ENCODE data around the gene ELFN2.
A peak's percentile ranks its signal among the peaks of the same experiment; 100 is the strongest.

ELFN2 gene

DNA sequence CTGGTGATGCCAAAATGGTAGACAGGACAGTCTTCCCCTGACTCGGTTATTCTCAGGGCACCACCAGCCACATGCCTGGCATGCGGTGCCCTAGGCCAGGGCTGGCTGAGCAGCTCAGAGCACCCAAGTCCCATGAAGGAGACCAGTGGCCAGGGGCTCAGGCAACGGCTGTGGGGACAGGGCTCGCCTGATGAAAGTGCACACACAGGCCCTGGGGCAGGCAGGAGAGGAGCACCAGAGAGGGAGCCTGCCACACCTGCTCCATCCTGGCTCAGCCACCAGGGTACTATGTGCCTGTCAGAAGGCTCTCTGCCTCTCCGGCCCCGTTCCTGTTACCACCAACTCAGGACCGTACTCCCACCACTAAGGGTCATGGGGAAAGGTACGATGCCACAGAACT is 12.1 kb downstream of the ELFN2 start:
- no CpG with 5 or more reads among the region's 8 CpGs for WGBS, 2 donors (ENCODE audit: extremely low coverage in 2 of 2, insufficient read length in 2 of 2, insufficient replicate concordance in 1 of 2)
- Histone ChIP-seq H2AK5ac (ENCODE audit: low read depth, low read length) (no peak overlapping the region), H3K36me3 (replicated peaks in 1 of 2; ENCODE audit: control insufficient read depth in 2 of 2, insufficient read depth in 2 of 2, low read length in 2 of 2) (no peaks in the 10 kb centered on the region), H3K27ac (replicated peaks; ENCODE audit: low read length) (no peak overlapping the region), H4K91ac (ENCODE audit: low read depth, low read length, poor library complexity) (no peak overlapping the region), H3K23ac (ENCODE audit: low read depth, low read length, poor library complexity) (no peak overlapping the region), H3K9ac (ENCODE audit: low read depth, low read length, poor library complexity) (no peak overlapping the region), H3K9me3 (replicated peaks in 1 of 2; ENCODE audit: control insufficient read depth in 2 of 2, insufficient read depth in 1 of 2, low read depth in 1 of 2, low read length in 2 of 2) (no peaks in the 10 kb centered on the region), H3K18ac (ENCODE audit: low read length) (peak overlapping the region; percentile 23), H3K4me3 (ENCODE audit: low read length in 2 of 2) (no peak overlapping the region), H3K27me3 (ENCODE audit: control insufficient read depth in 3 of 3, insufficient read depth in 3 of 3, low read depth in 1 of 3, low read length in 3 of 3) (peaks cover 2 to 82% (median 14%) of the 10 kb centered on the region in 3 experiments), H3K4me2 (ENCODE audit: insufficient read depth, low read length, poor library complexity, severe bottlenecking) (no peak overlapping the region), H3K4me1 (ENCODE audit: control insufficient read depth in 2 of 2, insufficient read depth in 1 of 2, low read depth in 1 of 2, low read length in 2 of 2) (peaks cover 18 to 21% of the 10 kb centered on the region in 2 donors), H3K79me1 (ENCODE audit: low read depth, low read length) (no peaks in the 10 kb centered on the region), H2AFZ (ENCODE audit: low read length) (no peak overlapping the region), H3K4ac (ENCODE audit: low read length) (no peak overlapping the region), H2BK12ac (ENCODE audit: low read length) (no peak overlapping the region), H2BK15ac (ENCODE audit: low read length) (no peak overlapping the region), H2BK5ac (ENCODE audit: low read length) (no peak overlapping the region), H4K8ac (ENCODE audit: low read depth, low read length) (no peak overlapping the region), H3K14ac (ENCODE audit: low read length) (no peak overlapping the region), H2BK120ac (ENCODE audit: low read depth, low read length) (no peak overlapping the region)
- no peak for DNase-seq (ENCODE audit: low spot score)

DNA sequence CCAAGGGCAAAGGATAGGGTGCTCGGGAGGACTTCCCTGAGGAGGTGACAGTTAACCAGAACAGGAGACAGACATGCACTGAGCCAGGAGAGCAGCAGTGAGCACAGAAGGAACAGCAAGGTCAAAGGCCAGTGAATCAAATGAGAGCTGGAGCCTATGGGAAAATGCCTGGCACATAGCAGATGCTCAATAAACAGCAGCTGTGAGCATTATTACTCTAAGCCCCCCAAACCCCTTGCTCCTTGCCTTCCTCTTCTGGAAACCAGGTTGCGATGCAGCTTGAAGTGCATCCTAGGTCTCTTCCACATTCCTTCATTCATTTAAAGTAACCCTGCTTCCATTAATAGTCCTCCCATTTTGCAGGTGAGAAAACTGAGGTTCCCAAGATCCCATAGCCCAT is 13.0 kb downstream of the ELFN2 start:
- no peak overlapping the region for H3K27ac ChIP-seq (replicated peaks; ENCODE audit: low read length)
- H3K27me3 ChIP-seq (ENCODE audit: control insufficient read depth in 3 of 3, insufficient read depth in 3 of 3, low read depth in 1 of 3, low read length in 3 of 3), result peaks cover 0 to 84% (median 8%) of the 10 kb centered on the region in 3 experiments
- no peaks in the 10 kb centered on the region for H3K9me3 ChIP-seq (replicated peaks in 1 of 2; ENCODE audit: control insufficient read depth in 2 of 2, insufficient read depth in 1 of 2, low read depth in 1 of 2, low read length in 2 of 2)
- no peak overlapping the region for H3K4me2 ChIP-seq (ENCODE audit: insufficient read depth, low read length, poor library complexity, severe bottlenecking)
- H2BK5ac ChIP-seq (ENCODE audit: low read length), result no peak overlapping the region
- no peak overlapping the region for H2AK5ac ChIP-seq (ENCODE audit: low read depth, low read length)
- no peak overlapping the region for H3K14ac ChIP-seq (ENCODE audit: low read length)
- no peak overlapping the region for H3K4ac ChIP-seq (ENCODE audit: low read length)
- no peak overlapping the region for H2BK15ac ChIP-seq (ENCODE audit: low read length)
- H2BK120ac ChIP-seq (ENCODE audit: low read depth, low read length), result no peak overlapping the region
- no peak overlapping the region for H2BK12ac ChIP-seq (ENCODE audit: low read length)
- no peak for DNase-seq (ENCODE audit: low spot score)
- H3K23ac ChIP-seq (ENCODE audit: low read depth, low read length, poor library complexity), result no peak overlapping the region
- no peak overlapping the region for H4K91ac ChIP-seq (ENCODE audit: low read depth, low read length, poor library complexity)
- H3K4me1 ChIP-seq (ENCODE audit: control insufficient read depth in 2 of 2, insufficient read depth in 1 of 2, low read depth in 1 of 2, low read length in 2 of 2), result peaks cover 17 to 19% of the 10 kb centered on the region in 2 donors
- no peak overlapping the region for H2AFZ ChIP-seq (ENCODE audit: low read length)
- no peak overlapping the region for H4K8ac ChIP-seq (ENCODE audit: low read depth, low read length)
- H3K4me3 ChIP-seq (ENCODE audit: low read length in 2 of 2), result no peak overlapping the region
- H3K36me3 ChIP-seq (replicated peaks in 1 of 2; ENCODE audit: control insufficient read depth in 2 of 2, insufficient read depth in 2 of 2, low read length in 2 of 2), result no peaks in the 10 kb centered on the region
- no peaks in the 10 kb centered on the region for H3K79me1 ChIP-seq (ENCODE audit: low read depth, low read length)
- H3K18ac ChIP-seq (ENCODE audit: low read length), result no peak overlapping the region
- no peak overlapping the region for H3K9ac ChIP-seq (ENCODE audit: low read depth, low read length, poor library complexity)
- WGBS, 2 donors (ENCODE audit: extremely low coverage in 2 of 2, insufficient read length in 2 of 2, insufficient replicate concordance in 1 of 2), result no CpG with 5 or more reads among the region's 2 CpGs

DNA sequence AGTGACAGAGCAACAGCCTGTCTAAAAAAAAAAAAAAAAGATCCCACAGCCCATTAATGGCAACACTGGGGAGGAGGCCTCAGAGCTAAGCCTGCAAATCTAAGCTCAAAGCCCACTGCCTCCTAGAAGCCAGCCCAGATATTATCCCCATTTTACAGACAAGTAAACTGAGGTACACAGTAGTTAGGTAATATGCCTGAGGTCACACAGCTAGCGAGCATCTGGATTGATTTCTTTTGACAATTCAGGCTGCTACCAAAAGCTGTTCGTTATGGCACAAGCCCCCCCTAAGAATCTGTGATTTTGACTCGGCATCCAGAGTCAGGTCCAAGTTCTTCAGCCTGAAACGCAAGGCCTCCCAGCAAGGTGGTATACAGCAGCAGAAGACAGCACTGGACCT is 13.7 kb downstream of the ELFN2 start:
- Histone ChIP-seq H3K4ac (ENCODE audit: low read length) (no peak overlapping the region), H3K23ac (ENCODE audit: low read depth, low read length, poor library complexity) (no peak overlapping the region), H3K14ac (ENCODE audit: low read length) (no peak overlapping the region), H2BK120ac (ENCODE audit: low read depth, low read length) (no peak overlapping the region), H4K91ac (ENCODE audit: low read depth, low read length, poor library complexity) (no peak overlapping the region), H4K8ac (ENCODE audit: low read depth, low read length) (no peak overlapping the region), H3K4me3 (ENCODE audit: low read length in 2 of 2) (no peak overlapping the region), H2BK12ac (ENCODE audit: low read length) (no peak overlapping the region), H3K36me3 (replicated peaks in 1 of 2; ENCODE audit: control insufficient read depth in 2 of 2, insufficient read depth in 2 of 2, low read length in 2 of 2) (no peaks in the 10 kb centered on the region), H3K4me1 (ENCODE audit: control insufficient read depth in 2 of 2, insufficient read depth in 1 of 2, low read depth in 1 of 2, low read length in 2 of 2) (peaks cover 16 to 18% of the 10 kb centered on the region in 2 donors), H3K9ac (ENCODE audit: low read depth, low read length, poor library complexity) (no peak overlapping the region), H3K18ac (ENCODE audit: low read length) (no peak overlapping the region), H2BK5ac (ENCODE audit: low read length) (no peak overlapping the region), H2AK5ac (ENCODE audit: low read depth, low read length) (no peak overlapping the region), H3K9me3 (replicated peaks in 1 of 2; ENCODE audit: control insufficient read depth in 2 of 2, insufficient read depth in 1 of 2, low read depth in 1 of 2, low read length in 2 of 2) (no peaks in the 10 kb centered on the region), H3K79me1 (ENCODE audit: low read depth, low read length) (no peaks in the 10 kb centered on the region), H2BK15ac (ENCODE audit: low read length) (no peak overlapping the region), H2AFZ (ENCODE audit: low read length) (no peak overlapping the region), H3K27me3 (ENCODE audit: control insufficient read depth in 3 of 3, insufficient read depth in 3 of 3, low read depth in 1 of 3, low read length in 3 of 3) (peaks cover 0 to 84% (median under 1%) of the 10 kb centered on the region in 3 experiments), H3K27ac (replicated peaks; ENCODE audit: low read length) (no peak overlapping the region), H3K4me2 (ENCODE audit: insufficient read depth, low read length, poor library complexity, severe bottlenecking) (no peak overlapping the region)
- DNase-seq (ENCODE audit: low spot score), result no peak
- WGBS, 2 donors (ENCODE audit: extremely low coverage in 2 of 2, insufficient read length in 2 of 2, insufficient replicate concordance in 1 of 2), result no CpG with 5 or more reads among the region's 4 CpGs

DNA sequence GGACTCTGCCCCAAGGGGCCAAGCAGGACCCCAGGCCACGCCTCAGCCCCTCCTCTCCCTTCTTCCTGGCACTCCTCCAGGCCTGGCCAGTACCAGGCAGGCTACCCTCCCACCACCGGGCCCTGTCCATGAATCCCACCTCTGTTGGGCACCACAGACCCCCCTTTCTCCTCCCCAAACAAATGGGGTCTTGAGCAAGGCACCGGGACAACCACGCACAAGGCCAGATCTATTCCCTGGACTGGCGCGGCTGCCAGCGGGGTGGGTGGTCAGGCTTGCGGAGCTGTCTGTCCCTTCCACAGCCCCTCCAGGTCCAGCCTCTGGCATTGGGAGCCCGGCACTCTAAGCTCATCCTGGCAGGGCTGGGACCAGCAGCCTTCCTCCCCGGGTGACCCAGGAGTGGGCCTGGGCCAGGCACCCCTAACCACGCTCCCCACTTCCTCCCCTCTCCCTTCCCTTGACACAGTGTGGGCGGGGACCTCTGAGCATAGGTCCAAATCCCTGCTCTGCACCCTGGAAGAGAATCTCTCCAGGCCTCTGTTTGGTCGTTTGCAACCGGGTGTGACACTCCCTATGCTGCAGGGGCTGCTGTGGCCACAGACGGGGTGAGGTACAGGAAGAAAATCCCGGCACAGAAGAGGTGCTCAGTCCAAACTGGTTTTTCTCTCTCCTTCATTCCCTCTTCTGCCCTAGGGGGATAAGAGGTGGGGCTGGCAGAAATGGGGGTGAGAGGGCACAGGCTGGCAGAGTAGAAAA is 14.6 kb downstream of the ELFN2 start:
- no peaks in the 10 kb centered on the region for H3K79me1 ChIP-seq (ENCODE audit: low read depth, low read length)
- peaks cover 15 to 19% of the 10 kb centered on the region in 2 donors for H3K4me1 ChIP-seq (ENCODE audit: control insufficient read depth in 2 of 2, insufficient read depth in 1 of 2, low read depth in 1 of 2, low read length in 2 of 2)
- H3K14ac ChIP-seq (ENCODE audit: low read length), result no peak overlapping the region
- H3K9ac ChIP-seq (ENCODE audit: low read depth, low read length, poor library complexity), result no peak overlapping the region
- no peaks in the 10 kb centered on the region for H3K36me3 ChIP-seq (replicated peaks in 1 of 2; ENCODE audit: control insufficient read depth in 2 of 2, insufficient read depth in 2 of 2, low read length in 2 of 2)
- H3K9me3 ChIP-seq (replicated peaks in 1 of 2; ENCODE audit: control insufficient read depth in 2 of 2, insufficient read depth in 1 of 2, low read depth in 1 of 2, low read length in 2 of 2), result no peaks in the 10 kb centered on the region
- H2BK5ac ChIP-seq (ENCODE audit: low read length), result no peak overlapping the region
- no peak overlapping the region for H3K23ac ChIP-seq (ENCODE audit: low read depth, low read length, poor library complexity)
- H4K8ac ChIP-seq (ENCODE audit: low read depth, low read length), result no peak overlapping the region
- no peak overlapping the region for H3K4ac ChIP-seq (ENCODE audit: low read length)
- peak overlapping the region; percentile 86 for H2AK5ac ChIP-seq (ENCODE audit: low read depth, low read length)
- no peak overlapping the region for H2BK120ac ChIP-seq (ENCODE audit: low read depth, low read length)
- H3K18ac ChIP-seq (ENCODE audit: low read length), result no peak overlapping the region
- no peak overlapping the region for H4K91ac ChIP-seq (ENCODE audit: low read depth, low read length, poor library complexity)
- H2BK15ac ChIP-seq (ENCODE audit: low read length), result peak overlapping the region; percentile 37
- no peak overlapping the region for H3K4me3 ChIP-seq (ENCODE audit: low read length in 2 of 2)
- no peak for DNase-seq (ENCODE audit: low spot score)
- no peak overlapping the region for H3K27ac ChIP-seq (replicated peaks; ENCODE audit: low read length)
- H3K4me2 ChIP-seq (ENCODE audit: insufficient read depth, low read length, poor library complexity, severe bottlenecking), result no peak overlapping the region
- H2AFZ ChIP-seq (ENCODE audit: low read length), result no peak overlapping the region
- no peak overlapping the region for H2BK12ac ChIP-seq (ENCODE audit: low read length)
- peaks cover 0 to 83% (median 0%) of the 10 kb centered on the region in 3 experiments for H3K27me3 ChIP-seq (ENCODE audit: control insufficient read depth in 3 of 3, insufficient read depth in 3 of 3, low read depth in 1 of 3, low read length in 3 of 3)
- WGBS, 2 donors (ENCODE audit: extremely low coverage in 2 of 2, insufficient read length in 2 of 2, insufficient replicate concordance in 1 of 2), result no CpG with 5 or more reads among the region's 16 CpGs
